GM19099 (cell line): ENCODE results near the gene PRRT1.

ENCODE experiments used
- POLR2A ChIP-seq: IDR thresholded peaks from 3 replicates; pipeline ENCODE4 v1.6.1; 2011; ENCODE audit warnings: low read depth; ENCODE audit not compliant: insufficient read length; ENCODE audit errors: extremely low read depth

PRRT1 gene

DNA sequence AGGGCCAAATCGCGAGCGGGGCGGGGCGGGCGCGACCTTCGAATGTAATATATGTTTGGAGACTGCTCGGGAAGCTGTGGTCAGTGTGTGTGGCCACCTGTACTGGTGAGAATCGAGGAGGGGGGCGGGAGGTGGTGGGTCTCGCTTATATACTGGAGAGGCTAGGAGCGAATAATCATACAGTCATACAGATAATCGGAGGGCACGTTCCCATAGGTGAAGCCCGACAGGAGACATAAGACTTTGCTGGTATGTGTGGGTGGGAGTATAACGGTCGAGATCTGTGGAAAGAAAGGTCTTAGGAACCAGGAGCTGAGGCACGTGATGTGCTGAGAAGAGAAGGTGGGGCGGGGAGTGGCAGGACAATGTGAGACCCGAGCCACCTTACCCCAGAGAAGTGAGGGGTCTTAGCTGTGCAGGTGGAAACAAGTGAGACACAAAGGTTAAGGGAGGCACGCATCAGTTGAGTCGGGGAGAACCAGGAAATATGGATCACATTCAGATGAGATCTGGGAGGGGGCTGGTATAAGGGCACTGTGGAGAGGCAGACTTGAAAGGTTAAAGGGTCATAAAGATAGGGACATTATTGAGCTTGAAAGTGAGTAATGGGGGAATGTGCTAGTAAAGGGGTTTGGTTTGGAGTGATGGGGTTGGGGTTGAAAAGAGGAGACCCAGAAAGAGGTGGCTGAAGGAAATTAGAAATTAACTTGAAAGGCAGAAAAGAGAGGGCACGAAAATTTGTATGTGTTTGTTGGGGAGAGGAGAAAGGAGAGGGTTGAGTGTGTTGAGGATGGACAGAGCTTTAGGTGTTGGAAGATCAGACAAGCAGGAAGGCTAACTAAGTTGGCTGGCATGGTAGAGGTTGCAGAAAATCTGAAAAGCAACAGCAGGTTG is 27.1 kb upstream of the PRRT1 start:
- TF ChIP-seq POLR2A = peak; percentile 43

DNA sequence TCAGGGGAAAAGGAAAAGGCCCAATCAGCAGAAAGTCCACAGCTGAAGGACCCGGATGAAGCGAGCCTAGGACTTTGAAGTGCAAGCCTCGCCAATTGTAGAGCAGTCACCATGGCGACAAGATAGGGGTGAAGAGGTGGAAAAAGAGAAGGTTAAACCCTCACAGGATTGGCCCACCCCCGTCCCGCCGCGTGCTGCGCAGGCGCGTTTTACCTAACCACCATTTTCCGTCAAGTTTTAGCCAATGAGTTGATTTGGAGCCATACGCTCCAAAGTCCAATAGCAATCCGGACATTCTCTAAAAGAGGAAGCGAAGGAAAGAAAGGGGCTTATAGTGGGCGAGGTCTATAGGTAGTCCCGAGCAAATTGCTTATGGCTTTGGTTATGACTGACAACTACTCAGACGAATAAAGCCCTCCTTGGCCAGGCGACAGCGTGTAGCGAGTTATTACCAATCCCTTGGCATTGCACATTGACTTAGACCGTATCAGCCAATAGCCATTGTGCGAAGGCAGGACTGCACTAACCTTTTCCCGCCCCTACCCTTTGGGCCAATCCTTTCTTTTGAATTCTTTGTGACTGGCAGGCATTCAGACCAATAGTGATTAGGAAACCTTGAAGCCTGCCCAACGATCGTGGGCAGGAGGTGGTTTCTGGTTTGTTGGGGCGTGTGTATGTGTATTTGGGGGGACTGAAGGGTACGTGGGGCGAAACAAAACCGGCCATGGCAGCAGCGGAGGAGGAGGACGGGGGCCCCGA is 26.2 kb upstream of the PRRT1 start, which contains the start of gene RNF5:
RNF5 (plus strand) TSS at position 618 of the 759 bp plus-strand sequence; CDS start at position 725, 107 bp downstream.
- TF ChIP-seq POLR2A = no peak

DNA sequence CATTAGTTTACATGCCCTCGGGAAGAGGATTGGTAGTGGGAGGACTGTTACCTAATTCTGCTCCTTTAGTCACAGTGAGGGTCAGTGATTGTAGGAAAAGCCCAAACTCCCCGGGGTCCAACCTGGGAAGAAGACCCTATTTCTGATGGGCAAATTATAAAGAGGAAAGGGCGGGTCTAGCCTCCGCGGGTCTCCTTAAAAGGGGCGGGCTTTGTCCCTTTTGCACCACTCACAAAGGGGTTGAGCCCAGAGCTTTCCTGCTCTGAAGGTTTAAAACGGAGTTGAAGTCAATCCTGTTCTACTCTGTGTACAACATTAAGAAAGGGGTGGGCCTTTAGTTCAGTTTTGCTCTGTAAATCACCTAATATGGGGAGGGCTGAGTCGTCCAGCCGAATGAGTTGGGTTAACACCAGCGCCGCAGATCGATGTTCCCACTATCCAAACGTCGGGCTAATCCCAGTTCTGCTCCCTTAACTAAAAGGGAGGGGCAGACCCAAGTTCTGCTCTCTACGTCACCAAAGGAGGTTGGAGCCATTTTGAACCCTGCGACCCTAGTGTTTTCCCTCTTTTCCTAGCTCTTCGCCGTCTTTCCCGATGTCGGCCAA is 25.5 kb upstream of the PRRT1 start:
- peak; percentile 17 for TF ChIP-seq POLR2A

DNA sequence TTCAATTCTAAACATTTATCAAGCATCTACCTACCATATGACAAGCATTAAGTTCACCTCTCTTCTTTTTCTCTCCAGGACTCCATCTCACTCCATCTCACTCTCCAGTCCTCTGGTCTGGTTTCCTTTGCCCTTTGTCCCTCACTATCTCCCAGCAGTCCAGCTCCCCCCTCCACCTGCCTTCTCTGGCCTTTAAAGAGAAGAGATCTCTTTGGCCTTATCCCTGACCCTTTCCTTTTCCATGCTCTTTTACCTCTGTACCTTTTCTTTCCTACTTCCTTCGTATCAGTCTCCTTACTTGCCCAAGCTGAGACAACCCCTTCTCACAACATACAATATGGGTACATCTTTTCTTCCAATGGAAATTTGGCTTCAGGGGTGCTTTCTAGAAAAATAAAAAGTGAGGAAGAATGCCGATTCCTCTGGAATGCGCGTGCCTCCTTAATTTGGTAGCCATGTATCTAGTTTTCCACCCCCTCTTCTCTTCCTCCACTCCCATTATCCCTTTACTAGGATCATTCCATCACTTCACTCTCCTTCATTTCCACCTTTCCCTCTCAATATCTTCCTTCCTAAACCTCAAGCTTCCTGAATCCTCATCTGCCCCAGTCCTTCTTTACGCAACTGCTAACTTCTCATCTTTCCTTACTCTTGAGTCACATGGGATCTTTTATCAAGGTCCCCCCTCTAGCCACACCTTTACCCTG is 24.9 kb upstream of the PRRT1 start:
- TF ChIP-seq POLR2A = no peak

DNA sequence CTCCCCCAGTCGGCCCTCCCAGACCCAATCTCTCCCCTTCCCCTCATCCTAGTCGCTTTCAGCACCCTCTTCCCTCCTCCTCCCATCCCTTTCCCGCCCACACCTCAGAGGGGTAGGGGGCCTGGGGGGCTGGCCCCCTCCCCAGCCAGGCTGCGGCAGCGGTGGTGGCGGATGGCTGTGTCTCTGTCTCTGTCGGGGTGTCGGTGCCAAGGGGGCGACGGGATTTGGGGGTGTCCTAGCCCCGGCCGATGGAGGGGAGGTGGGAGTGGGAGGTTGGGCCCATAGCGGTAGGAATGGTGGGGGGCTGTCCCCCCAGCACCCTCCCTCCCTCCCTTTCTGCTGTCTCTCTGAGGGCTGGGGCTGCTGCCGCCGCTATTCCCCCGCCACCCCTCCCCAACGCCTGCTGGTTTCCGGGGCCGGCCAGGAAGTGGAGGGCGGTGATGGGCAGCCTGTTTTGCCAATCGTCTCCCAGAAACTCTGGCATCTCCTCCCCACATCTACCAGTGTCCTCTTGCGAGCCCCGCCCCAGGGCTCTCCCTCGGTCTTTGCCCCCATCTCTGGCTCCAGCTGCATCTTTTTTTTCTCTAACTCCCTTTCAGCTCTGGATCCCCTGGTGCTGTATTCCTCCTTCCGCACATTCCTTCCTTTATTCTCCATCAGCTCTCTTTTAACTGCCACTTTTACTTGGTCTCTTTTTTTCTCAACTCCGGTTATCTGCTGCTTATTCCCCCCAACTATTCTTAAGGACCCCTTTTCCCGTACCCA is 24.2 kb upstream of the PRRT1 start, which contains the start of gene AGPAT1:
AGPAT1 (minus strand) TSS at position 374 of the 765 bp plus-strand sequence. CDS start 4,588 bp downstream, outside the sequence.
- TF ChIP-seq POLR2A = peak; percentile 68

DNA sequence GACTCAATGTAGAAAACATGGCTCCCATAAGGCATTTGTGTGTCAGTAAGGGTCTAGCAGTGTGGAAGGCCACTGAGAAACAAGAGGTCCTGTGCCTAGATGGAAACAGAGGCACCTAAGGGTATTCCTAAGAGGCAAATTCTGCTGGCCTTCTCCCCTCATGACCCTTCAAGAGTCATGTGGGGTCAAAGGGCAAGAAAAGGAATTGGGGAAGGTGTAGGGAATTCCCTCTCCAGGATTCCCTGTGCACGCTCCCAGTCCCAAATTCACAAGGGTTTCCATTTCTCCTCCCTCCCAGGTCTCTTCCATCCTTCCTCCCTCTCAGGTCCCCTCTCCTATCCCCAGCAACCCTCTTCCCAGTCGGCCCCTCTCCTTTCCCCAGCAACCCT is 23.6 kb upstream of the PRRT1 start:
- TF ChIP-seq POLR2A = no peak

DNA sequence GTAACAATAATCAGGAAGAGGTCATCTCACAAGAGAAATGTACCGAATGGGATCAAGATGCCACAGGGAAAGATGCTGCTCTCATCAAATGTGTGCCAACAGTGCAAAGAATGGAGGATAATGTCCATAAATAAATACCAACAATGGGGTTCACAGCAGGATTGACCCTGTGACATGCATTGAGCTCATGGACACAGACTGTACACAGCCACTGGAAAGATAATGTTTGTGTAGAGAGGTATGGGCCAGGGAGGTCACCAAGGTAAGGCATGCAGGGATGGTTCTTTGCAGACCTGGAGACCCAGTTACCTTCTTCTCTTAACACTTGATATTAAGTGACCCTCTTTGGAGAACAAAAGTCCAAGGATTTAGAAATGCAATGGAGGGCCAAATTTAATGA is 22.7 kb upstream of the PRRT1 start:
- no peak for TF ChIP-seq POLR2A

DNA sequence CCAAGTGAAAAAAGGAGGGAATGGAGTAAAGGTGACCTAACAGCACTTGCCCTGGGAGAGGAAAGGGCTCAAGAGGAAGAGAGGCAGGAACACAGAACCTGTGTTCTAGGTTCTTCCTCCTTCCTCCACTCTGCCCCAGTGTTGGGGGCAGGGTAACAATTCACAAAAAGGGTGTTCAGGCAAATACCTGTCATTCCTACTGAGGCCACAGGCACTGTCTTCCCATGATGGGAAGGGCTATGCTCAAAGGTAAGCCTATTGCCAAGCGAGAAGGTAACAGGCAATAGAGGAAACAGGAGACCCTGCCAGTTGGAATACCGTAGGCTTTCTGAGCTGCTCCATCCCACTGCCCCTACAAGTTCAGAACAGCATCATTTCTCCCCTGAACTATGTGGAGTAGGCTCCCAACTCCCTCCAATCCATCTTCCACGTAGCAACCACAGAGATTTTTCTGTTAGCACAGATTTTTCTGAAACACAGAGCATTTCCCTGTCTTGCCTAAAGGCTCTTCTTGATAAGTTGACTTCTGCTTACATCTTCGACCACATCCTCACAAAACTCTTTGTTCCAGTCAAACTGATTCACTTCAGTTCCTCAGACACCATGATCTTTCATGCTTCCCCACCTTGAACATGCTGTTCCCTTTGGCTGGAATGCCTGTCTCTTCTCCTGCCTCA is 21.4 kb upstream of the PRRT1 start:
- TF ChIP-seq POLR2A = no peak

DNA sequence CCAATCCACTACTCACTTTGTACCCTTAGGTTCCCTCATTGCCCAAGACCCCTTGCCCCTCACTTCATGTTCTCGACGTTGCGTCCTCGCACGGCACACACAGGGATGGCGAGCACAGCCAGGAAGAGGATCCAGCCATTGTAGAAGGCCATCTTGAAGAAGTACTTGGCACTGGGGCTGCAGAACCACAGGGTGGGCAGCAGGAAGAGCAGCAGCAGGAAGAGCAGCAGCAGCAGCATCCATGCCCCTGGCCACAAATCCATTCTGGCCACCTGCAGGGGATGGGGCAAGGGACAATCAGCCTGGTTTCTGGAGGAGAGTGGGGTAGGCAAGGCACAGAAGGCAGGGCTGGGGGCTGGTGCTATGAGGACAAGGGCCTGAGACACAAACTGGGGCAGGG is 19.5 kb upstream of the PRRT1 start:
- TF ChIP-seq POLR2A = no peak

DNA sequence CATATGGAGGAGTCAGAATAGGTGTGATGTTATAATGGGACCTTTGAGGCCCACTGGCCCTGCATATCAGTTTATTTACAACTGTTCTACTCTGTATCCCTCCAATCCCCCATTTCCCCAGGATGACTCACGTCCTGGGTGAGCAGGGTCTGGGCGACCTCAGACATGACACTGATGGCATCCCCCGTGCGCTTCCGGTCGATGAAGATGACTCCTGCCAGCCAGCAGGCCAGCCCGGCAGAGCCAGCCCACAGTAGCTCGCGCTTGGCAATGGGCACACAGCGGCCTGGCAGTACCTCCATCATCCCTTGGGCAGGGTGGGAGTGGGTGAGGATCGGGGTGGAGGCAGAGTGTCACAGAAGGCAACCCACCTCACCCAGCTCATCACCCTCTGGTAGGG is 18.6 kb upstream of the PRRT1 start:
- no peak for TF ChIP-seq POLR2A

DNA sequence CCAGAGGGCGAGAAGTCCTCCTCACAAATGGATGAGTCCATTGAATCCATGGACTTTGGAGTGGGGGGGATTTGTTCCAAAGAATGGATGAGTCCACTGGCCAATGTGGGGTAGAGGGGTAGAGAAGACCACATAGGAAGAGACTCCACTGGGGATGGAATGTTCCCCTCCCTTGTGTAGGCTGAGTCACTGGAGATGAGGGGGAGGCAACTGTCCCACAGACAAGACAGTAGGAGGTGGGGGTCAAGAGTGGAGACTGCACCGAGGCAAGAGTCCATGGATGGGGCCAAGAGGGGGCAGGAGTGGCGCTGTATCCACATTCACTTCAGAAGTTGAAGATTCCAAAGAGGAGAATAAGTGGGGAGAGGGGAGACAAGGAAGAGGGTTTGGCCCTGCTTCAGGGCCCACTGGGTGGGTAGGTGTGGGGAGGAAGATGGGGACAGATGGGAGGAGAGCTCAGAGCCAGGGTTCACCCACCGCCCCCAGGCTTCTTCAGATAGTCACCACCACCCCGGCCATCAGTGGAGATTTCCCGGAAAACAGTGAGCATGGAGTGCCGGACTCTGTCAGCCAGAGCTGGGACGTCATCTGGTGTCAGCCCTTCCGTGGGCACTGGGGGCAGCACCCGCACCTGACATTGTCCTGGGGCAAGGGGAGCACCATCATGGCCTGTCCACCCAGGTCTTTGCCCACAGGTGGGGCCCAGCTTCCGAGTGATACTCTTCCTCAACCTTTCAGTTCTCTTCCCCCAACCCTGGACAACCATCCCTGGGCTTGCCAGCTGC is 17.3 kb upstream of the PRRT1 start:
- no peak for TF ChIP-seq POLR2A

DNA sequence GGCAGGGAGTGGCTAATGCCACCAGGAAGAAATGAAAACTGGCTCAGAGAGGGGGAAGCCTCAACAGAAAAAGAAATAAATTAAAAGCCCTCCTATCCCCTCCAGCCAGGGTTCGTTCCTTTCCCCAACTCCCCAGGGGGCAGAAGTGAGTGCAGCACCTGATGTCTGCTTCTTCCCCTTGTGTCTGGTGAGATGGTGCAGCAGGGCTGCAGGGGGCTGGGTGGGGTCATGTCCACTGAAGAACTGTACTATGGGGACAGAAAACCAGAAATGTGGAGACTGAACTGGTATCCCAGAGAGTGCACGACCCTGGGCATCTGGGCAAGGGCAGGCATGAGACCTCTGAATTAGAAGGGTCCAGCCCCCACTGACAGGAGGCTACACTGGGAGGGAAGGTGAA is 16.6 kb upstream of the PRRT1 start:
- no peak for TF ChIP-seq POLR2A

DNA sequence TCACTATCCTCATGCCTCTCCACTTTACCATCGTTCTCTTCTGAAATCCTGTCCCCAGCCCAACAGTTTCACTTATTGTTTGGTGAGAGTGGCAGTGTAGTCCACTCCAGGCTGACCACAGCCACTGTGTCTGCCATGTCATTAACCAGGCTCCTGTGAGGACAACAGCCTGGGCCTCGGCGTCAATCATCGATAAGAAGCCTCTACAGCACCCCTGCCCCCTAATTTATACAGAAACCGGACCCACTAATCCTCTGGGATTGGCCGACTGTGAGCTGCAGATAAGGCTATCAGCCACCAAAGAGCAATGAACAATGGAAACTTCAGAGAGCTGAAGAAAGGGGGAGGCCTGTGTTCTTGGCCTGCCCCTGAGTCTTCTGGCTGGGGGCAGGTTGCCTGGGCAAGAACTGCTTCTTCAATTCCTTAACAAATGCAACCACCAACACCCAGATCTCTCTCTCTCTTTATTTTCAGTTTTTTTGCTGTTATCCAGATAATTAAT is 16.1 kb upstream of the PRRT1 start:
- TF ChIP-seq POLR2A = no peak

DNA sequence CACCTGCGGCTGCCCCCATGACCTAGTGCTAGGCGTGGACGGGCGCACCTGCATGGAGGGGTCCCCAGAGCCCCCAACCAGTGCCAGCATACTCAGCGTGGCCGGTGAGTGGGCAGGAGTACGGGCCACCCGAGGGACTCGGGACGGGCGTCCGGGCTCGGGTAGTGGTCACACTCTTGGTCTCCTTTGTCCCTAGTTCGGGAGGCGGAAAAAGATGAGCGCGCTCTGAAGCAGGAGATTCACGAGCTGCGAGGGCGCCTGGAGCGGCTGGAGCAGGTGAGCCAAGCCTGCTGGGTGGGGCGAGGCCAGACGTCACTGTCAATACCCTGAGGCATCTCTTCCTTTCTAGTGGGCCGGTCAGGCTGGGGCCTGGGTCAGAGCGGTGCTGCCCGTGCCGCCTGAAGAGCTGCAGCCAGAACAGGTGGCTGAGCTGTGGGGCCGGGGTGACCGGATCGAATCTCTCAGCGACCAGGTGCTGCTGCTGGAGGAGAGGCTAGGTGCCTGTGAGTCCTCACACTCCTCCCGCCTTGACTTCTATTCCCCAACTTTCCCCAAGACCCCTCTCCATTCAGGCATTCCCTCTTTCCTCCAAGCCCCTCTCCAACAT is 15.5 kb upstream of the PRRT1 start:
- TF ChIP-seq POLR2A = no peak
